ENCODE data around the gene SLC24A4. TPM values are rescaled to one million over a fixed set of nuclear protein-coding genes. Genes with fewer than 3 reads are reported as not detected.

SLC24A4 gene
- total RNA-seq, 4 donors from 2014 or later = 0.75 to 1.9 (median 1.4) TPM

DNA sequence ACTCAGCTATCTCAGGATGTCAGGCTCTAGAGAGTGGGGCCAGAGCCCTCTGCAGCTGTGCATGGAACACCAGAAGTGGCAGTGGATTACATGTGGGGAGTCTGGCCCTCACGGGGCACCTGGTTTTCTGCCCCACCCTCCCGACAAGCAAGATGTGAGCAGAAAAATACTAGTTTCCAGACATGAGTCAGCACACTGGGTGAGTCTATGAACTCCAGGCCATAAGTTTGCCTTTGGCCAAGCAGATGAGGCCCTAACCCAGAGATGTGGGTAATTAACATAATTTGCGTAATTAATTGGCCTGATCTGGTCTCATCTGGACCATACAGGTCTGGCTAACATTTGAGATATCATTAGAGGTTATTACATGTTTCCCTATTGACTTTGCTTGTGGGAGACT, 37.7 kb upstream of the SLC24A4 start:
- TF ChIP-seq, protein P1, sequence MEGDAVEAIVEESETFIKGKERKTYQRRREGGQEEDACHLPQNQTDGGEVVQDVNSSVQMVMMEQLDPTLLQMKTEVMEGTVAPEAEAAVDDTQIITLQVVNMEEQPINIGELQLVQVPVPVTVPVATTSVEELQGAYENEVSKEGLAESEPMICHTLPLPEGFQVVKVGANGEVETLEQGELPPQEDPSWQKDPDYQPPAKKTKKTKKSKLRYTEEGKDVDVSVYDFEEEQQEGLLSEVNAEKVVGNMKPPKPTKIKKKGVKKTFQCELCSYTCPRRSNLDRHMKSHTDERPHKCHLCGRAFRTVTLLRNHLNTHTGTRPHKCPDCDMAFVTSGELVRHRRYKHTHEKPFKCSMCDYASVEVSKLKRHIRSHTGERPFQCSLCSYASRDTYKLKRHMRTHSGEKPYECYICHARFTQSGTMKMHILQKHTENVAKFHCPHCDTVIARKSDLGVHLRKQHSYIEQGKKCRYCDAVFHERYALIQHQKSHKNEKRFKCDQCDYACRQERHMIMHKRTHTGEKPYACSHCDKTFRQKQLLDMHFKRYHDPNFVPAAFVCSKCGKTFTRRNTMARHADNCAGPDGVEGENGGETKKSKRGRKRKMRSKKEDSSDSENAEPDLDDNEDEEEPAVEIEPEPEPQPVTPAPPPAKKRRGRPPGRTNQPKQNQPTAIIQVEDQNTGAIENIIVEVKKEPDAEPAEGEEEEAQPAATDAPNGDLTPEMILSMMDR (IDR thresholded peaks at IDR 0.05; ENCODE audit: low read depth) = no peak

DNA sequence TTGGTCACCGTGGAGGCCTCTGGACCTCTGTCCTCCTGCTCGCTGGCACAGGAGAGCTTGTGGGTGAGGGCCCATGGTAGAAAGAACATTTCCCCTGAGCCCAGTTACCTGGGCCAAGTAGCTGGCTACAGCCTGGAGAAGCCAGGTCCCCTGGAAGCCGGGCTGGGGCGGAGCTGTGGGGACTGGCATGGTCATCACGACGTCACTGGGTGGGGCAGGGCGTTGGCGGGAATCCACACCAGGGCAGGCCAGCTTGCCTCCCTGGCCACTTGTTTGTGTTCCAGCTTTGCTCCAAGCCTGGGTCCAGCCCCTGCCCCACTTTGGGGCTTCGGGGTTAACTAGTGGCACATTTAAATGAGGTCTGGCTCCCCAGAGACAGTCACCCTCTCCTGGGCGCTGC, 35.0 kb upstream of the SLC24A4 start:
- TF ChIP-seq, protein P1 (IDR thresholded peaks at IDR 0.05; ENCODE audit: low read depth) = no peak

DNA sequence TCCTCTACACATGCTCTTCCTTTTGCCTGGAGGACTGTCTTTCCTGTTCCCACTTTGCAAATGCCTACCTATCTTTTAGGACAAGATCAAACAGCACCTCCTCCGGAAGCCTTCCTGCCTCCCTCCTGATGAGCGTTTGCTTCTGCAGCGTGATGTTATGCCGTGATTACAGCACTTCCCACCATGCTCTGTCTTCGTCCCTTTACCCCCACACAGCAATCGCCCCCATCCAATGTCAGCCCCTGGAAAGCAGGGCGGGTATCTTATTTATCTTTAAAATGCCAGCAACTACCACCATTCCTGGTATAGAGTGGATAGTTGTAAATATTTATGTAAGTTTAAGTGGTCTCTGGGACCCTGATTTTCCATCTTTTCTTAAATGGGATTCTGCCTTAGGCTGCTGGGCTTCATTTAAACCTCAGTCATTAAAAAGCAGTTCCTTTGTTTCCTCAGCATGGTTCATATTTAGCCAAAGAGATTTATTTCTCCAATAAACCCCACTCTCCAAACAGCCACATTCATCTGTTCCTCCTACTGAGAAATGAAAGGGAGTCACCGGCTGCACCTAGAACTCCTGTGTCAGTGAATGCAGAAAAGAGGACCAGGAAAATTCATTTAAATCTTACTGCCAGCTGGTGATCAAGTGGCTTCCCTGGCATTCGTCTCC, 33.8 kb upstream of the SLC24A4 start:
- TF ChIP-seq, protein P1 (IDR thresholded peaks at IDR 0.05; ENCODE audit: low read depth) = no peak

DNA sequence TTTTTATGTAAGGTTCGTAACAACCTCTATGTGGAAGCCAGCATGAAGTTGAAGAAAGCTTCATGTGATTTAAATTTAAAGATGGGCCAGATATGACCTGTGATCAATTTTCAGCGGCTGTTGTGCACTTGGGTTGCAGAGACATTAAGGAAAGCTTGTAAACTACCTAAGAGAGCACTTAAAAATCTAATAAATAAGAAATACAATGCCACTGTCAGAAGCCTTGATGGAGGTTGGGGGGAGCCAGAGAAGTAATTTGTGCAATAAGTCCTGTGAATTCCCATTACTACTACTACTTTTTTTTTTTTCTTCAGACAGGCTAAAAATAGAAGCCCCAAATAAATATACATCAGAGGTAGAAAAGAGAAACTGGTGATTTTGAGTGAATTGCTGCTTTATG, 30.3 kb upstream of the SLC24A4 start:
- TF ChIP-seq, protein P1 (IDR thresholded peaks at IDR 0.05; ENCODE audit: low read depth) = no peak

DNA sequence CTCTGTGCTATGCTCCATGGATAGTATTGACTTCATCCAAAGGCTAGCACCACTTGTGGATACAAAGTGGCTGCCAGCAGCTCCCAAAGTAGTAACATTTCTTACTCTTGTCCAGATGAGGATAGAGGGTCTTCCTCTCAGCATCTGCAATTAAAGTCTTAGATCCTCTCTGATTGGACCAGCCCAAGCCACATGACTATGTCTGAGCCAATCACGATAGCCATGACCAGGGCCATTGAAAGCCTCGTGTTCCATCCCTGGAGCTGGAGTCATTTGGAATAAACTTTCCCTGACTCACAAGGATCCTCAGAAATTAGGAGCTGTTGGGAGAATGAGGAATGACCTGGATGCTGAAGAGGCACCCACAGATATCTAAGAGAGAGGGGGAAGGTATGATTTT, 28.5 kb upstream of the SLC24A4 start:
- TF ChIP-seq, protein P1 (IDR thresholded peaks at IDR 0.05; ENCODE audit: low read depth) = no peak

DNA sequence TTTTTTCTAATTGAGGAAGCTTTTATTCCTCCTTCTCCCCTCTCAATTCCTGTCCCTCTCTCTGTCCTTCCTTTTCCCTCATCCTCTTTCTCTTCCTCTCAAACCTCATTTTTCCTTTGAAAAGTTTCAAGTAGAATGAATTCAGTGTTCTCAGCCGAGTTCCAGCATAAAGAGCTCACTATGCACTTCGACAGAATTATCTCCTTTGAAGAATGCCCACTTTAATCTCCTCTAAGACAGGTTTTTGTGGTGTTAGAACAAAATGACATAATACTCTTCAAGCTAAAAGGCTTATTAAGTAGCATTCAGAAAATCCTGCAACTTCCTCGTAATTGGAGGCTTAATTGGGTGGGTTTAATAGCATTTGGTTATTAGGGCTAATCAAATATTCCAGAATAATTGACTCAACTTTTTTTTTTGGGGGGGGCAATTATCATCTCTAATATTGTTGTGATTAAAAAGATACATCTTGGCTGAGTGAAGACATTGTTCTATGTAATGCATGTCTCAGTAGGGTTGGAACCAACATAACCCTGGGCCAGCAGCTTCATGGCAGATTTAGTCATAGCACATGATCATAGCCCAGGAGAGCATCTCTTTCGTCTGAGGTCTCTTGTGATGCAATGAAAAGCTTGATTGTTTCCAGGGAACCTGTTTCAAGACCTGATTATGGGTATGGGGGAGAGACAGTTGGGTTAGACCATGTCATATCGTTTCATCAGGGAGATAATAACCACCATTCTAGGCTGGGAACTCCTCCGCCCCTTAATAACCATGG, 25.0 kb upstream of the SLC24A4 start:
- TF ChIP-seq, protein P1 (IDR thresholded peaks at IDR 0.05; ENCODE audit: low read depth) = no peak

DNA sequence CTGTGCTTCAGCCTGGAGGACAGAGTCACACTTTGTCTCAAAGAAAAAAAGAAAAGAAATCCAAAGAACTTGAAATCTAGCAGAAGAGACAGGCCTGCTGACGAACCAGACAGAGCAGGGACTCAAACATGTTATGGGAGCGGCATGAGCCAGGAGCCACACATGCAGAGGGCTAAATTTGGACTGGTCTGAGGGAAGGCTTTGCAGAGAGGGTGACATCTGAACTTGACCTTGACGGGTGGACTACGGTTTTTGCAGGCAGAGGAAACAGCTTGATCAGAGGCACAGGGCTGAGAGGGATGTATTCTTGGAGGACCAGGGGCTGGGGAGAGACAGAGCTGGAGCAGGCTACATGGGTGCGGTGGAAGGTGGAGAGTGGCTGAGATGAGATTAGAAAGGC, 20.5 kb upstream of the SLC24A4 start:
- TF ChIP-seq, protein P1 (IDR thresholded peaks at IDR 0.05; ENCODE audit: low read depth) = no peak
